Tibial artery (tissue), 4 donors: Measurements from ENCODE around the gene KRTAP4-6.

ENCODE experiments used
- DNase-seq, 2 donors: peaks; one replicate each; pipeline ENCODE4 v3.0.0-alpha.2; 2019
- H3K27ac ChIP-seq, 2 donors: fragments of 200-600 bp; sonication (generic) in 1 of 2; 1 replicate in 1 of 2; 2 replicates in 1 of 2; pipeline ENCODE4 v1.5.1; 2018 to 2019; ENCODE audit warnings: mild to moderate bottlenecking in 1 of 2
- H3K27me3 ChIP-seq, 2 donors: fragments of 200-600 bp; sonication (generic) in 1 of 2; one replicate each; pipeline versions ENCODE4 v1.5.1 to v1.6.0; 2016 to 2019
- H3K36me3 ChIP-seq, 3 donors: fragments of 200-600 bp; sonication (generic) in 2 of 3; one replicate each; pipeline ENCODE4 v1.5.1; 2016 to 2019; ENCODE audit warnings: mild to moderate bottlenecking in 2 of 3
- H3K4me1 ChIP-seq, 4 donors: fragments of 200-600 bp; sonication (generic) in 2 of 4; 1 replicate in 3 of 4; 2 replicates in 1 of 4; pipeline ENCODE4 v1.5.1; 2016 to 2019
- H3K4me3 ChIP-seq, 2 donors: fragments of 200-600 bp; sonication (generic) in 1 of 2; 1 replicate in 1 of 2; 2 replicates in 1 of 2; pipeline ENCODE4 v1.5.1; 2018 to 2019; ENCODE audit warnings: mild to moderate bottlenecking in 2 of 2
- H3K9me3 ChIP-seq, 3 donors: fragments of 200-600 bp; sonication (generic) in 1 of 3; one replicate each; pipeline ENCODE4 v1.5.1; 2016 to 2019
- intact Hi-C: fragments of 100-400 bp; cut with DNase I; formaldehyde crosslinking; loops from one replicate; pipeline ENCODE4 v1.15.0; 2023; ENCODE audit warnings: low total_unique reads
- TF ChIP-seq, protein P1 (sequence below), 2 experiments: fragments of 200-600 bp in 1 of 2; fragments of 450-650 bp in 1 of 2; IDR thresholded peaks; one replicate each; pipeline ENCODE4 v1.5.1; 2017 to 2019; ENCODE audit warnings: antibody characterized with exemption in 2 of 2, mild to moderate bottlenecking in 1 of 2, moderate library complexity in 1 of 2

Gene KRTAP4-6

DNA sequence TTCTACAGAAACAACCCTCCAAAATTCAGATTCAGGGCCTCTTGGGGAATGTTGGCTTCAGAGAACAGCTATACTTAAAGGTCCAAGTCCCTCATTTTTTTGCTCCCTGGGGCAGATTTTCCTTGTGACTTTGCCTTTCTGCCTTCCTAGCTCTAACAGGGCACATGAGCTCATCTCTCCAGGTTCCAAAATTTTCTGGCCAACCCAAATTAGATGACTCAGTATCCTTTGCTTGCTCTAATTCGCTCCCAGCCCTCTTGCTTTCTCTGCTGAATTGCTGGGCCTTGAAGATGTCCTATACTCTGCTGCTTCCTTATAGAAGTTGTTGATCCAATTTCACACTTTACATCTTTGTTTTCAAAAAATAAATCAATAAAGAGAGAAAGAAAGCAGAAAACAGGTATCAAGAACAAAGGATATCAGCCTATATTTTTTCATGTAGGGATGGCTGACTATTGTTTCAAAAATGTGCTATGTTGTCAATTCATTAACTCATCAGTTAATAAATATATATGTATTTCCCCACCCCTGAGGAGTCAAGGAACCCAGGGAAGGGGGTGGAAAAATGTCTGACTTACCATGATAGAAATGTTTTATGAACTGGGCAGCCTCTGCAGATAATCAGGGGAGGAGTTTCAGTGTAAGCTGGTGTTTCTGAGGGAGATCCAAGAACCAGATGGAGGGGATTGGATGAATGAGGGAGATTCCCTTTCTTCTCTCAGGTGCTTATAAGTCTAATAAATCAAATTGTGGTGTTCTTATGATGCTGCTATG is 38.7 kb upstream of the KRTAP4-6 start:
- no peak overlapping the region for H3K4me3 ChIP-seq
- no peaks in the 10 kb centered on the region for H3K9me3 ChIP-seq
- H3K4me1 ChIP-seq = no peaks in the 10 kb centered on the region
- no peaks in the 10 kb centered on the region for H3K27me3 ChIP-seq
- no peak overlapping the region for H3K27ac ChIP-seq
- H3K36me3 ChIP-seq = no peaks in the 10 kb centered on the region
- intact Hi-C loops = no loop called here
- no peak for DNase-seq
- TF ChIP-seq, protein P1, sequence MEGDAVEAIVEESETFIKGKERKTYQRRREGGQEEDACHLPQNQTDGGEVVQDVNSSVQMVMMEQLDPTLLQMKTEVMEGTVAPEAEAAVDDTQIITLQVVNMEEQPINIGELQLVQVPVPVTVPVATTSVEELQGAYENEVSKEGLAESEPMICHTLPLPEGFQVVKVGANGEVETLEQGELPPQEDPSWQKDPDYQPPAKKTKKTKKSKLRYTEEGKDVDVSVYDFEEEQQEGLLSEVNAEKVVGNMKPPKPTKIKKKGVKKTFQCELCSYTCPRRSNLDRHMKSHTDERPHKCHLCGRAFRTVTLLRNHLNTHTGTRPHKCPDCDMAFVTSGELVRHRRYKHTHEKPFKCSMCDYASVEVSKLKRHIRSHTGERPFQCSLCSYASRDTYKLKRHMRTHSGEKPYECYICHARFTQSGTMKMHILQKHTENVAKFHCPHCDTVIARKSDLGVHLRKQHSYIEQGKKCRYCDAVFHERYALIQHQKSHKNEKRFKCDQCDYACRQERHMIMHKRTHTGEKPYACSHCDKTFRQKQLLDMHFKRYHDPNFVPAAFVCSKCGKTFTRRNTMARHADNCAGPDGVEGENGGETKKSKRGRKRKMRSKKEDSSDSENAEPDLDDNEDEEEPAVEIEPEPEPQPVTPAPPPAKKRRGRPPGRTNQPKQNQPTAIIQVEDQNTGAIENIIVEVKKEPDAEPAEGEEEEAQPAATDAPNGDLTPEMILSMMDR (IDR thresholded peaks at IDR 0.05) = no peak

DNA sequence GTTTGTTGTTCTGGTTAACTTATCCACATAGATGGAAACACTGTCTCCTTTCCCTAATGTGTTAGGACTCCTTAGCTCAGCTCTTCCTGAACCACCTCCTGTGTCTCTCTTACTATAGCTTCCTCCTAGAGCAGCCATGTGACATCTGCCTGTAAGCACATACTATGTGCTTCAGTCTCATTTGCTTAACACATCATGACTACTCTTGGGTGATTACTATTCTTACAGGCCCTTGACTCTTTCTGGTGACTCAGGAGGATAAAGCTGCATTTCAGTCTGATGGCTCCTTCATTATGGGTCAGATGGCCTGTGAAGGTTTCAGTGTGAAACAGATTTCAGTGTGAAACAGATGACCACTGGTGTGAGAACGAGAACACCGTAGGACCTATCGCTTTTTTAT is 38.0 kb upstream of the KRTAP4-6 start:
- no peak overlapping the region for H3K27ac ChIP-seq
- H3K9me3 ChIP-seq = no peaks in the 10 kb centered on the region
- no peaks in the 10 kb centered on the region for H3K36me3 ChIP-seq
- intact Hi-C loops = no loop called here
- no peak overlapping the region for H3K4me3 ChIP-seq
- DNase-seq = no peak
- H3K4me1 ChIP-seq = no peaks in the 10 kb centered on the region
- TF ChIP-seq, protein P1 (IDR thresholded peaks at IDR 0.05) = no peak
- H3K27me3 ChIP-seq = no peaks in the 10 kb centered on the region

DNA sequence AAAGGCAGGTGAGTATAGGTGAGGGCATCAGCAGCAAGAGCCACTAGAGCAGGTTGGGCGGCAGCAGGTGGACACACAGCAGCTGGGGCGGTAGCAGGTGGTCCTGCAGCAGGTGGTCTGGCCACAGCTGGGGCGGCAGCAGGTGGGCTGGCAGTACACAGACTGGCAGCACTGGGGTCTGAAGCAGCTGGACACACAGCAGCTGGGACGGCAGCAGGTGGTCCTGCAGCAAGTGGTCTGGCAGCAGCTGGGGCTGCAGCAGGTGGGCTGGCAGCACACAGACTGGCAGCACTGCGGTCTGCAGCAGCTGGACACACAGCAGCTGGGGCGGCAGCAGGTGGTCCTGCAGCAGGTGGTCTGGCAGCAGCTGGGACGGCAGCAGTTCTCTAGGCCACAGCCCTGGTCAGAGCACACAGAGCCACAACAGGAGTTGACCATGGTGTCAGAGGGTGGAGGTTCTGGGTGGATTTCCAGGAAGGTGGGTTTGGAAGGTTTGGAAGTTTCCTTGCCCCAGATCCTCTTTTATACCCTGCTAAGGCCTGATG is 37.5 kb upstream of the KRTAP4-6 start, which contains the start of gene KRTAP4-2:
TSS of gene KRTAP4-2 (minus strand) at position 495 of the 545 bp plus-strand sequence. CDS start at position 438, 57 bp downstream.
- intact Hi-C loops = no loop called here

GRCh38 chr17:41176744-41177387 is 36.5 kb upstream of the KRTAP4-6 start:
- Histone ChIP-seq H3K4me1 (no peaks in the 10 kb centered on the region), H3K27me3 (no peaks in the 10 kb centered on the region), H3K36me3 (no peaks in the 10 kb centered on the region), H3K27ac (no peak overlapping the region), H3K4me3 (no peak overlapping the region), H3K9me3 (no peaks in the 10 kb centered on the region)
- intact Hi-C loops = no loop called here
- DNase-seq = no peak
- TF ChIP-seq, protein P1 (IDR thresholded peaks at IDR 0.05) = no peak

More for the DNA sequence above, 37.5 kb upstream of the KRTAP4-6 start, which contains the start of gene KRTAP4-2:
- H3K9me3 ChIP-seq = no peaks in the 10 kb centered on the region
- no peak for DNase-seq
- no peaks in the 10 kb centered on the region for H3K27me3 ChIP-seq
- TF ChIP-seq, protein P1 (IDR thresholded peaks at IDR 0.05) = no peak
- no peaks in the 10 kb centered on the region for H3K36me3 ChIP-seq
- no peaks in the 10 kb centered on the region for H3K4me1 ChIP-seq
- no peak within 1 kb of the TSS for H3K27ac ChIP-seq
- no peak within 1 kb of the TSS for H3K4me3 ChIP-seq

- H3K27me3 ChIP-seq = no peaks in the 10 kb centered on the region
- intact Hi-C loops = no loop called here
- H3K4me3 ChIP-seq = no peak overlapping the region
- H3K36me3 ChIP-seq = no peaks in the 10 kb centered on the region
- H3K27ac ChIP-seq = no peak overlapping the region
- H3K9me3 ChIP-seq = no peaks in the 10 kb centered on the region
- no peaks in the 10 kb centered on the region for H3K4me1 ChIP-seq
- TF ChIP-seq, protein P1 (IDR thresholded peaks at IDR 0.05) = no peak
- DNase-seq = no peak
These were observed 31.5 kb upstream of the KRTAP4-6 start for GRCh38 chr17:41171886-41172285.
